Endothelial cell of umbilical vein (primary cell): ENCODE data around the gene CENPF. TPM values are rescaled to one million over a fixed set of nuclear protein-coding genes. Genes with fewer than 3 reads are reported as not detected.
A peak's percentile ranks its signal among the peaks of the same experiment; 100 is the strongest.

ENCODE experiments used
- BruUV-seq: library from RNA; stranded (reverse); fragments of 400-500 nt; replicated peaks from 2 replicates; lab custom pipeline; 2021; lab: Mats Ljungman, UMichigan
- CTCF ChIA-PET: fragments of 300-600, 350-600 bp; sonication (Branson Sonifier 250); formaldehyde crosslinking; loops from one replicate; lab custom pipeline; 2021; ENCODE audit warnings: antibody characterized with exemption, inconsistent platforms; lab: Charles Lee
- POLR2A ChIA-PET: fragments of 300-600, 350-600 bp; sonication (Branson Sonifier 250); formaldehyde crosslinking; loops from one replicate; lab custom pipeline; 2021; ENCODE audit warnings: antibody characterized with exemption, inconsistent platforms; lab: Charles Lee
- DNase-seq: peaks from one replicate; pipeline ENCODE4 v3.0.0-alpha.2; 2011; ENCODE audit warnings: low read depth, low spot score
- FAIRE-seq: peaks from 2 replicates; lab custom pipeline; 2011; peaks lifted over from hg19 to GRCh38; lab: Jason Lieb, UNC
- H2AFZ ChIP-seq: 2 replicates; pipeline ENCODE4 v1.6.0; 2012; ENCODE audit warnings: low read depth, low read length, control low read depth, inconsistent platforms
- H3K27ac ChIP-seq: 2 replicates; pipeline ENCODE4 v1.5.1; 2011; ENCODE audit warnings: low read depth, mild to moderate bottlenecking, control low read depth, low read length, moderate library complexity; ENCODE audit not compliant: insufficient read depth
- H3K27me3 ChIP-seq, 2 experiments: 2 replicates each; pipeline versions ENCODE4 v1.6.0 to v1.6.1; 2011; ENCODE audit warnings: low read length in 2 of 2, mixed read lengths in 1 of 2; ENCODE audit not compliant: control insufficient read depth in 2 of 2, insufficient read depth in 2 of 2
- H3K36me3 ChIP-seq, 2 experiments: 2 replicates in 1 of 2; 3 replicates in 1 of 2; pipeline ENCODE4 v1.5.1; 2011; ENCODE audit warnings: low read length in 2 of 2, mild to moderate bottlenecking in 1 of 2, moderate library complexity in 1 of 2; ENCODE audit not compliant: control insufficient read depth in 2 of 2, insufficient read depth in 2 of 2; ENCODE audit errors: extremely low read depth in 1 of 2
- H3K4me1 ChIP-seq: 3 replicates; pipeline ENCODE4 v1.5.1; 2011; ENCODE audit warnings: mild to moderate bottlenecking, low read length; ENCODE audit not compliant: control insufficient read depth, insufficient read depth; ENCODE audit errors: extremely low read depth
- H3K4me2 ChIP-seq: 2 replicates; pipeline ENCODE4 v1.6.1; 2011; ENCODE audit warnings: low read length, control low read depth, mixed read lengths; ENCODE audit not compliant: insufficient read depth
- H3K4me3 ChIP-seq, 3 experiments: fragments of 200-600 bp in 1 of 3; sonication (generic), shearing (Covaris generic) in 1 of 3; replicated peaks in 1 of 3; 2 replicates each; pipeline ENCODE4 v1.5.1; 2011 to 2016; ENCODE audit warnings: control low read depth in 3 of 3, low read length in 3 of 3, mild to moderate bottlenecking in 2 of 3, inconsistent platforms in 1 of 3, low read depth in 1 of 3, moderate library complexity in 1 of 3; ENCODE audit not compliant: insufficient read depth in 1 of 3
- H3K79me2 ChIP-seq: 2 replicates; pipeline ENCODE4 v1.6.0; 2012; ENCODE audit warnings: low read length, inconsistent platforms; ENCODE audit not compliant: control insufficient read depth, insufficient read depth
- H3K9ac ChIP-seq: replicated peaks from 2 replicates; pipeline ENCODE3; 2011; ENCODE audit warnings: low read length, control low read depth; ENCODE audit not compliant: insufficient read depth; ENCODE audit errors: extremely low read depth
- H3K9me1 ChIP-seq: replicated peaks from 3 replicates; pipeline ENCODE4 v1.6.0; 2011; ENCODE audit warnings: mild to moderate bottlenecking, low read length; ENCODE audit not compliant: control insufficient read depth, insufficient read depth; ENCODE audit errors: extremely low read depth
- H3K9me3 ChIP-seq: replicated peaks from 2 replicates; pipeline ENCODE4 v1.5.1; 2012; ENCODE audit warnings: low read length, inconsistent platforms; ENCODE audit not compliant: control insufficient read depth, insufficient read depth
- H4K20me1 ChIP-seq: replicated peaks from 2 replicates; pipeline ENCODE3; 2011; ENCODE audit warnings: mild to moderate bottlenecking, low read length; ENCODE audit not compliant: control insufficient read depth, insufficient read depth; ENCODE audit errors: extremely low read depth
- EZH2 ChIP-seq: IDR thresholded peaks from 2 replicates; pipeline ENCODE4 v1.6.1; 2012; ENCODE audit warnings: borderline replicate concordance, low read depth, mild to moderate bottlenecking, moderate library complexity, low read length, inconsistent platforms; ENCODE audit not compliant: severe bottlenecking
- FOS ChIP-seq: IDR thresholded peaks from 2 replicates; pipeline ENCODE4 v1.6.1; 2011; ENCODE audit warnings: mild to moderate bottlenecking, low read length, moderate library complexity, borderline replicate concordance; ENCODE audit not compliant: insufficient read depth
- GATA2 ChIP-seq: IDR thresholded peaks from 2 replicates; pipeline ENCODE4 v1.7.0; 2011; ENCODE audit warnings: low read depth, mild to moderate bottlenecking, moderate library complexity, mixed read lengths, low read length; ENCODE audit not compliant: insufficient read length, insufficient read depth
- JUN ChIP-seq: IDR thresholded peaks from 2 replicates; pipeline ENCODE4 v1.6.1; 2011; ENCODE audit warnings: borderline replicate concordance, low read depth; ENCODE audit not compliant: insufficient read length, insufficient read depth
- MAX ChIP-seq: IDR thresholded peaks from 2 replicates; pipeline ENCODE4 v1.6.1; 2011; ENCODE audit not compliant: insufficient read depth, insufficient read length
- MYC ChIP-seq: IDR thresholded peaks from one replicate; pipeline ENCODE4 v1.6.1; 2011; ENCODE audit warnings: mild to moderate bottlenecking, low read depth, low read length
- POLR2A ChIP-seq: IDR thresholded peaks from 2 replicates; pipeline ENCODE4 v1.6.1; 2012; ENCODE audit warnings: low read depth, mild to moderate bottlenecking, control low read depth, low read length
- POLR2AphosphoS5 ChIP-seq: IDR thresholded peaks from 2 replicates; pipeline ENCODE4 v1.6.1; 2012; ENCODE audit warnings: low read depth, mild to moderate bottlenecking, control low read depth, low read length, moderate library complexity; ENCODE audit not compliant: insufficient read depth
- dilution Hi-C: fragments of 300-500 bp; cut with MboI; formaldehyde crosslinking; loops from one replicate; pipeline ENCODE4 v1.15.0; 2019; ENCODE audit warnings: low sequenced_read_pairs; ENCODE audit not compliant: extremely low pct_ligation_motif_present
- intact Hi-C: fragments of 100-400 bp; cut with micrococcal nuclease; formaldehyde crosslinking; loops from one replicate; pipeline ENCODE4 v1.10.0; 2022
- polyA plus RNA-seq, 4 experiments: library from polyadenylated mRNA; depleted of rRNA in 3 of 4; stranded (reverse) in 3 of 4; unstranded in 1 of 4; fragments of >200 nt; gene quantifications; 2 replicates each; pipeline versions ENCODE4 v1.2.1 to v1.2.3, GENCODE V29; 2011 to 2012; ENCODE audit warnings: missing spikeins in 1 of 4
- total RNA-seq: library from RNA; stranded (reverse); gene quantifications from 2 replicates; pipeline ENCODE4 v1.2.3, GENCODE V29; 2021
- TF ChIP-seq, protein P1 (sequence below), 2 donors: IDR thresholded peaks; 1 replicate in 1 of 2; 2 replicates in 1 of 2; pipeline ENCODE4 v1.5.1; 2011; ENCODE audit warnings: low read length in 2 of 2, mild to moderate bottlenecking in 2 of 2, moderate library complexity in 2 of 2, control low read depth in 1 of 2, inconsistent platforms in 1 of 2, low read depth in 1 of 2; ENCODE audit not compliant: insufficient read depth in 1 of 2; ENCODE audit errors: extremely low read depth in 1 of 2

CENPF gene
- total and polyA plus RNA-seq, 2 donors (not counting 3 experiments of a cell fraction or from before 2014, with no cell fraction given), result 6.4 to 66.2 TPM

- Histone ChIP-seq H3K79me2 (peaks cover 5% of the 10 kb centered on the region), H4K20me1 (no peaks in the 10 kb centered on the region), H3K9me3 (no peaks in the 10 kb centered on the region), H3K27me3 (no peaks in the 10 kb centered on the region), H3K9ac (no peak overlapping the region), H3K4me3 (no peak overlapping the region), H3K4me2 (no peak overlapping the region), H3K36me3 (peaks cover 0 to 25% of the 10 kb centered on the region in 2 experiments), H2AFZ (no peak overlapping the region), H3K4me1 (no peaks in the 10 kb centered on the region), H3K9me1 (no peaks in the 10 kb centered on the region), H3K27ac (no peak overlapping the region)
- POLR2A ChIA-PET, result no interaction called here
- BruUV-seq, result no TSS peak
- dilution Hi-C loops (no loop called here), intact Hi-C loops (loop anchor here (1.0 kb wide), 1 partner anchor 485 kb away; no protein-coding TSS in a partner anchor)
- DNase-seq (peak; percentile 33), FAIRE-seq (peak; percentile 33)
- CTCF ChIA-PET, result interaction anchor here (0.7 to 4.3 kb wide), 13 partner anchors 8 to 866 kb away, joined by 3 to 49 read pairs (median 4); no protein-coding TSS in a partner anchor
- TF ChIP-seq GATA2, result no peak
- TF ChIP-seq, protein P1, sequence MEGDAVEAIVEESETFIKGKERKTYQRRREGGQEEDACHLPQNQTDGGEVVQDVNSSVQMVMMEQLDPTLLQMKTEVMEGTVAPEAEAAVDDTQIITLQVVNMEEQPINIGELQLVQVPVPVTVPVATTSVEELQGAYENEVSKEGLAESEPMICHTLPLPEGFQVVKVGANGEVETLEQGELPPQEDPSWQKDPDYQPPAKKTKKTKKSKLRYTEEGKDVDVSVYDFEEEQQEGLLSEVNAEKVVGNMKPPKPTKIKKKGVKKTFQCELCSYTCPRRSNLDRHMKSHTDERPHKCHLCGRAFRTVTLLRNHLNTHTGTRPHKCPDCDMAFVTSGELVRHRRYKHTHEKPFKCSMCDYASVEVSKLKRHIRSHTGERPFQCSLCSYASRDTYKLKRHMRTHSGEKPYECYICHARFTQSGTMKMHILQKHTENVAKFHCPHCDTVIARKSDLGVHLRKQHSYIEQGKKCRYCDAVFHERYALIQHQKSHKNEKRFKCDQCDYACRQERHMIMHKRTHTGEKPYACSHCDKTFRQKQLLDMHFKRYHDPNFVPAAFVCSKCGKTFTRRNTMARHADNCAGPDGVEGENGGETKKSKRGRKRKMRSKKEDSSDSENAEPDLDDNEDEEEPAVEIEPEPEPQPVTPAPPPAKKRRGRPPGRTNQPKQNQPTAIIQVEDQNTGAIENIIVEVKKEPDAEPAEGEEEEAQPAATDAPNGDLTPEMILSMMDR (IDR thresholded peaks at IDR 0.05; ENCODE audit: extremely low read depth in 1 of 2, insufficient read depth in 1 of 2, low read depth in 1 of 2, low read length in 2 of 2), result peak; percentile 24 to 42
Observed at GRCh38 chr1:214660900-214661299, 57.9 kb downstream of the CENPF start.

GRCh38 chr1:214662223-214662785 is 59.3 kb downstream of the CENPF start:
- no peak overlapping the region for H2AFZ ChIP-seq
- H3K9me1 ChIP-seq, result no peaks in the 10 kb centered on the region
- DNase-seq (no peak), FAIRE-seq (no peak)
- no peak overlapping the region for H3K4me2 ChIP-seq
- TF ChIP-seq MAX (no peak), GATA2 (no peak), POLR2A (no peak), EZH2 (no peak), JUN (no peak), MYC (no peak), POLR2AphosphoS5 (no peak), FOS (no peak)
- TF ChIP-seq, protein P1 (IDR thresholded peaks at IDR 0.05; ENCODE audit: extremely low read depth in 1 of 2, insufficient read depth in 1 of 2, low read depth in 1 of 2, low read length in 2 of 2), result no peak
- dilution Hi-C loops (no loop called here), intact Hi-C loops (no loop called here)
- CTCF ChIA-PET, result interaction anchor here (3.7 to 4.3 kb wide), 3 partner anchors 483 to 865 kb away, joined by 43 to 49 read pairs (median 43); no protein-coding TSS in a partner anchor
- H3K4me1 ChIP-seq, result no peaks in the 10 kb centered on the region
- no peak overlapping the region for H3K27ac ChIP-seq
- POLR2A ChIA-PET, result no interaction called here
- H3K9ac ChIP-seq, result no peak overlapping the region
- H3K79me2 ChIP-seq, result peaks cover 5% of the 10 kb centered on the region
- H3K9me3 ChIP-seq, result no peaks in the 10 kb centered on the region
- H3K4me3 ChIP-seq, result no peak overlapping the region
- BruUV-seq, result no TSS peak
- H3K27me3 ChIP-seq, result no peaks in the 10 kb centered on the region
- H4K20me1 ChIP-seq, result no peaks in the 10 kb centered on the region
- peaks cover 0 to 15% of the 10 kb centered on the region in 2 experiments for H3K36me3 ChIP-seq
